PFSK-1 (cell line): ENCODE data around the gene TP53I13.

Experiments
- FOXP2 ChIP-seq: optimal IDR thresholded peaks from 2 replicates; pipeline ENCODE3; 2011; ENCODE audit warnings: borderline replicate concordance, control low read depth, inconsistent platforms; ENCODE audit not compliant: insufficient read depth; ENCODE audit errors: extremely low read length, extremely low read depth
- POLR2AphosphoS5 ChIP-seq: IDR thresholded peaks from 2 replicates; pipeline ENCODE4 v1.6.1; 2012; ENCODE audit warnings: low read depth, mild to moderate bottlenecking, control low read depth, low read length, moderate library complexity
- SIN3A ChIP-seq: IDR thresholded peaks from 2 replicates; pipeline ENCODE4 v1.6.1; 2012; ENCODE audit warnings: mild to moderate bottlenecking, low read length, moderate library complexity, borderline replicate concordance; ENCODE audit not compliant: insufficient read depth
- TAF1 ChIP-seq: IDR thresholded peaks from 2 replicates; pipeline ENCODE4 v1.6.1; 2012; ENCODE audit warnings: low read length, control low read depth, borderline replicate concordance; ENCODE audit not compliant: insufficient read depth
- TF ChIP-seq, protein P1 (sequence below), 2 experiments: IDR thresholded peaks; 2 replicates each; pipeline versions ENCODE4 v1.6.1 to v1.8.0; 2011 to 2012; ENCODE audit warnings: low read depth in 2 of 2, low read length in 2 of 2, control low read depth in 1 of 2, inconsistent platforms in 1 of 2, mild to moderate bottlenecking in 1 of 2, moderate library complexity in 1 of 2; ENCODE audit not compliant: insufficient read depth in 1 of 2

Gene TP53I13

DNA sequence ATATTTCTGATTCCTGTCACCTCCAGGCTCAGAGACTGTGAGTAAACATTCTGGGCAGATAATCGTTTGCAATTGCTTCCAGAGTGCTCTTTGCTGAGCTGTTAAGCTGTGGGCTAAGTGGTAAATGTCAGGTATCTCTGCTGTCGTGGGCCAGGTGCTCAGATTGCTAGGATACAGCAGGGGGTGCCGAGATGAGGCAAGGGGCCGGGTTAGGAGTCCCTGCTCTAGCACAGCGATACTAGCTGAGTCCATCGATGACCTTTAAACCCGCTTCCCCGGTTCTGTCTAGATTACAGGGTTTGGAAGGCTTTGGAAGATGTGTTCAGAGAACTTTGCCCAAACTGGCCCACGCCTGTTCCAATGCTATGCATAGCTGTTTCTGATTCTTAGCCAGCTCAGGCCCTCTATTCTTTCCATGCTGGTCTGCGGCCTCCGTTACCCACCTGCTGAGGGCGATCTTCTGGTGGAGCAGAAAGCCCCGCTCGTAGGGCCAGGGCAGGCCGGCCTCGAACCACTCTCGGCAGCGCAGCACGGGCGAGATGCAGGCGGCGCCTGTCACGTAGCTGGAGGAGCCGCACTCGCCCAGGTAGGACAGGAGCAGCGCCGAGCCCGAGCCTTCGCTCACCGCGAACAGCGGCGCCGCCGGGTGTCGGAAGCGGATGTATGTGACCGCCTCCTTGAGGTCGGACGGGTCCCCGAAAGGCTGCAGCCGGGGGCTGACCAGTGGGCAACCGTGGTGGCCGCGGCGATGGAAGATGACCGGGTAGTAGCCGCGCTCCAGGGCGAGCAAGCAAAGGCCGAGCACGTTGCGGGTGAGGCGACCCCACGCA lies 2.6 kb upstream of the TP53I13 start:
- TF ChIP-seq POLR2AphosphoS5 (no peak), SIN3A (no peak), TAF1 (no peak), FOXP2 (no peak)
- TF ChIP-seq, protein P1, sequence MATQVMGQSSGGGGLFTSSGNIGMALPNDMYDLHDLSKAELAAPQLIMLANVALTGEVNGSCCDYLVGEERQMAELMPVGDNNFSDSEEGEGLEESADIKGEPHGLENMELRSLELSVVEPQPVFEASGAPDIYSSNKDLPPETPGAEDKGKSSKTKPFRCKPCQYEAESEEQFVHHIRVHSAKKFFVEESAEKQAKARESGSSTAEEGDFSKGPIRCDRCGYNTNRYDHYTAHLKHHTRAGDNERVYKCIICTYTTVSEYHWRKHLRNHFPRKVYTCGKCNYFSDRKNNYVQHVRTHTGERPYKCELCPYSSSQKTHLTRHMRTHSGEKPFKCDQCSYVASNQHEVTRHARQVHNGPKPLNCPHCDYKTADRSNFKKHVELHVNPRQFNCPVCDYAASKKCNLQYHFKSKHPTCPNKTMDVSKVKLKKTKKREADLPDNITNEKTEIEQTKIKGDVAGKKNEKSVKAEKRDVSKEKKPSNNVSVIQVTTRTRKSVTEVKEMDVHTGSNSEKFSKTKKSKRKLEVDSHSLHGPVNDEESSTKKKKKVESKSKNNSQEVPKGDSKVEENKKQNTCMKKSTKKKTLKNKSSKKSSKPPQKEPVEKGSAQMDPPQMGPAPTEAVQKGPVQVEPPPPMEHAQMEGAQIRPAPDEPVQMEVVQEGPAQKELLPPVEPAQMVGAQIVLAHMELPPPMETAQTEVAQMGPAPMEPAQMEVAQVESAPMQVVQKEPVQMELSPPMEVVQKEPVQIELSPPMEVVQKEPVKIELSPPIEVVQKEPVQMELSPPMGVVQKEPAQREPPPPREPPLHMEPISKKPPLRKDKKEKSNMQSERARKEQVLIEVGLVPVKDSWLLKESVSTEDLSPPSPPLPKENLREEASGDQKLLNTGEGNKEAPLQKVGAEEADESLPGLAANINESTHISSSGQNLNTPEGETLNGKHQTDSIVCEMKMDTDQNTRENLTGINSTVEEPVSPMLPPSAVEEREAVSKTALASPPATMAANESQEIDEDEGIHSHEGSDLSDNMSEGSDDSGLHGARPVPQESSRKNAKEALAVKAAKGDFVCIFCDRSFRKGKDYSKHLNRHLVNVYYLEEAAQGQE (IDR thresholded peaks at IDR 0.05; ENCODE audit: insufficient read depth in 1 of 2, low read depth in 2 of 2, low read length in 2 of 2) = no peak

GRCh38 chr17:29566473-29567303 lies 1.8 kb upstream of the TP53I13 start, which contains the start of gene ABHD15:
TSS of gene ABHD15 (minus strand) at chr17:29567037. CDS start at chr17:29566966, 71 bp downstream.
- no peak for TF ChIP-seq POLR2AphosphoS5
- no peak for TF ChIP-seq SIN3A
- no peak for TF ChIP-seq FOXP2
- TF ChIP-seq TAF1 = no peak
- TF ChIP-seq, protein P1 (IDR thresholded peaks at IDR 0.05; ENCODE audit: insufficient read depth in 1 of 2, low read depth in 2 of 2, low read length in 2 of 2) = no peak

DNA sequence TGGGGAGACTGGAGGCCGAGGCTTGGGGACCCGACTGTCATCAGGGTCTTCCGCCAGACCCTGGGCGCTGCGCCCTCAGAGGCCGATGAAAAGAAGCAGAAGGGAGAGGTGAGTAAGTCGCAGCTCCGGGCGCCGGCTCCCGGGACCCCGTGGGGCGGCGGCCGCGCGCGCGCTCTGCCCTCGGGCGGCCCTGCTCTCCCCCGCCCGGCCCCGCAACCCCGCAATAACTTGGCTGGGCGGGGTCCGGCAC lies 1.3 kb upstream of the TP53I13 start:
- no peak for TF ChIP-seq TAF1
- TF ChIP-seq, protein P1 (IDR thresholded peaks at IDR 0.05; ENCODE audit: insufficient read depth in 1 of 2, low read depth in 2 of 2, low read length in 2 of 2) = no peak
- no peak for TF ChIP-seq FOXP2
- no peak for TF ChIP-seq SIN3A

GRCh38 chr17:29567554-29568330 lies 759 bp upstream of the TP53I13 start:
- TF ChIP-seq FOXP2 (no peak), POLR2AphosphoS5 (no peak), TAF1 (no peak), SIN3A (no peak)
- TF ChIP-seq, protein P1 (IDR thresholded peaks at IDR 0.05; ENCODE audit: insufficient read depth in 1 of 2, low read depth in 2 of 2, low read length in 2 of 2) = no peak
